ENCODE results near the gene CD14.
"Not testable (repeated sequence)": the region's sequence is repeated elsewhere in the genome, so short reads cannot be mapped to it uniquely, and the experiment has no call there.

The CD14 gene

DNA sequence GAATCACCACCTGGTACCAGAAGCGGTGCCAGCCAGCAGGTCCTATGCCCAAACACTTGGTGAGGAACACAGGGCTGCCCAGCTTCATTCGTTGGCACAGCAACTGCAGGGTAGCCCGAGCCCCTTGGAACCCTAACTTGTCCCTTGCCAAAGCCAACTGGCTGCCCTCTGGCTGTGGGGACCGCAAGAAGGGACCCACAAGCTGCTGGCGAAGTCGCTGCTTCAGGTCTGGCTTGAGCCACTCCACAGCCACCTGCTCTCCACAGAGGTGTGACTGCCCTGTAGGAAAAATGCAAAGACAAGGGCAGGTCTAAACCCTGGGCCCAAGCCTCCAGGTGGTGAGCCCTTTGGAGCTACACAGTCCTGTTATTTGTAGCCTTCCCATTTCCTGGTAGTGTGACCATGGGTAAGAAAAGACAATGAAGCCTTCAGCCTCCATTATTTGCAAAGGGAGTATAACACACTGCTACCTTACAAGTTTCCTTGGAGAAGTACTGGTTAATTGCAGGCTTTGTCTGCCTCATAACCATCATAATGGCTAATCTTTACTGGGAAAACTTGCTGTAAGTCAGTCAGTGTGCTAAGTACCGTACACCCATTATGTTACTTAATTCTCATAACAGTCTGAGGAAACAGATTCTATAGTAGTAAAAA, 38.6 kb upstream of the CD14 start:
- no peak overlapping the region for H3K27ac ChIP-seq
- TF ChIP-seq, protein P1, sequence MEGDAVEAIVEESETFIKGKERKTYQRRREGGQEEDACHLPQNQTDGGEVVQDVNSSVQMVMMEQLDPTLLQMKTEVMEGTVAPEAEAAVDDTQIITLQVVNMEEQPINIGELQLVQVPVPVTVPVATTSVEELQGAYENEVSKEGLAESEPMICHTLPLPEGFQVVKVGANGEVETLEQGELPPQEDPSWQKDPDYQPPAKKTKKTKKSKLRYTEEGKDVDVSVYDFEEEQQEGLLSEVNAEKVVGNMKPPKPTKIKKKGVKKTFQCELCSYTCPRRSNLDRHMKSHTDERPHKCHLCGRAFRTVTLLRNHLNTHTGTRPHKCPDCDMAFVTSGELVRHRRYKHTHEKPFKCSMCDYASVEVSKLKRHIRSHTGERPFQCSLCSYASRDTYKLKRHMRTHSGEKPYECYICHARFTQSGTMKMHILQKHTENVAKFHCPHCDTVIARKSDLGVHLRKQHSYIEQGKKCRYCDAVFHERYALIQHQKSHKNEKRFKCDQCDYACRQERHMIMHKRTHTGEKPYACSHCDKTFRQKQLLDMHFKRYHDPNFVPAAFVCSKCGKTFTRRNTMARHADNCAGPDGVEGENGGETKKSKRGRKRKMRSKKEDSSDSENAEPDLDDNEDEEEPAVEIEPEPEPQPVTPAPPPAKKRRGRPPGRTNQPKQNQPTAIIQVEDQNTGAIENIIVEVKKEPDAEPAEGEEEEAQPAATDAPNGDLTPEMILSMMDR (conservative IDR thresholded peaks at IDR 0.05) = no peak

DNA sequence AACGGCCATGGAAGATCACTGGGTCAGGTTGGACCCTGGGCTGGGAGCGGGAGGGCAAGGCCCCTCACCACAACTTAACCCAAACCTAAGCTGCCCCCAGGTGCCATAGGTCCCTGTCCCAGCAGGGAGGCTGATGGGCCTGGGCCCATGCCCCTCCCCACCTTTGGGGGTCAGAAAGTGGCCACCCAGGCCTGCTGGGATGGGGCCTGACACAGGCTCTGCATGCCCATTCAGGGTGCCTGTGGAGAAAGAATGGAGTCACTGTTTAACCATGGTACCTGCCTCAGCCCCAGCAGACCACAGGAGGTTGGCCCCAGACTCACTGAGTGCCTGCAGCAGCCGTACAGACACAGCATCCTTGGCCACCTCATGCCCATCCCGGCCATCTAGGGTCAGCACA, 38.1 kb upstream of the CD14 start:
- not testable (repeated sequence) for H3K27ac ChIP-seq

DNA sequence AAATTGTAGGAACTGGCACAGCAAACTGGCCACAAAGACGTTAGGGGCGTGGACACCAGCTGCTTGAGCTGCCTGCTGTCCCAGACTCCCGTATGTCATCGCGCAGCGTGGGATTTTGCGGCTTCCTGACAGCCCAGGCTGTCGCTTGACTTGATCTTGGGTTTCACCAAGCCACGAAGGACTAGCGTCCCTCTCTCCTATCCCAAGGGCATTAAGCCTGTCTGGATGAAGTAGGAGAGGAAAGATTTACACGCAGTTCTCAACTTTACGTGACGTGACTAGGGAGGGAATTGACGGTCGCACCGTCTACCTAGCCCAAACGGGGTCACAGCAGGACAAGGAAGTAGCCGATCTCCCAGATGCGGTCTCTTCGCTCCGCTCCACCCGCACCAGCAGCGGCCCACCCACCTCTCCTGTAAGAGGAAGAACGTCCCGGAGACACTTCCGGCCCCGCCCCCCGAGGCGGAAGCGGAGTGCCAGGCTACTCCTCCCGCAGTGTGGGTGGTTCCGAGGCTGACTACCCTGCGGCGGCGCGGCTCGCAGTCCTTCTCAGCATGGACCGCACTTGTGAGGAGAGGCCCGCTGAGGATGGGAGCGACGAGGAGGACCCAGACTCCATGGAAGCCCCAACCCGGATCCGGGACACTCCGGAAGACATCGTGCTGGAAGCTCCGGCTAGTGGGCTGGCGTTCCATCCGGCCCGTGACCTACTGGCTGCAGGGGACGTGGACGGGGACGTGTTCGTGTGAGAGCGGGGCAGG, 31.6 kb upstream of the CD14 start, which contains the start of gene WDR55:
WDR55 (plus strand) TSS at position 546 of the 761 bp plus-strand sequence; CDS start at position 555, 9 bp downstream.
- TF ChIP-seq, protein P1 (conservative IDR thresholded peaks at IDR 0.05) = no peak
- H3K27ac ChIP-seq = peak within 1 kb of the TSS; percentile 90

DNA sequence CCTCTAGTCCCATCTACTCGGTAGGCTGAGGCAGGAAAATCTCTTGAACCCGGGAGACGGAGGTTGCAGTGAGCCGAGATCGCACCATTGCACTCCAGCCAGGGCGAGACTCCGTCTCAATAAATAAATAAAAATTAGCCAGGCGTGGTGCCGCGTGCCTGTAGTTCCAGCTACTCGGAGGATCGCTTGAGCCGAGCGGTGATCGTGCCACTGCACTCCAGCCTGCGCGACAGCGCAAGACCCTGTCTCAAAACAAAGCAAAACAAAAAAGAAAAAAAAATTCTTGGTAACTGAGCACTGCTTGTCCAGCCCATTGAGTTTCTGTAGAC, 31.0 kb upstream of the CD14 start:
- TF ChIP-seq, protein P1 (conservative IDR thresholded peaks at IDR 0.05) = no peak
- H3K27ac ChIP-seq = peak overlapping the region; percentile 90

DNA sequence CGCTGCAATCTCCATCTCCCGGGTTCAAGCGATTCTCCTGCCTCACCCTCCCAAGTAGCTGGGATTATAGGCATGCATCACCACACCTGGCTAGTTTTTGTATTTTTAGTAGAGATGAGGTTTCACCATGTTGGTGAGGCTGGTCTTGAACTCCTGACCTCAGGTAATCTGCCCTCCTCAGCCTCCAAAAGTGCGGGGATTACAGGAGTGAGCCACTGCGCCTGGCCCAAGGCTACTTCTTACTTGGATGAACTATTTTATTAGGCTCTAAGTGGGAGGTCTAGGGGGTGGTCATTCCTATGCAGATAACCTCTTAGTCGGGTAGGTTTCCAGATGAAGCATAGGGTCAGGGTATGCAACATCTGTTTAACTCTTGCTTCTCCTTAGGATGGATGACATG, 27.4 kb upstream of the CD14 start:
- H3K27ac ChIP-seq = not testable (repeated sequence)

DNA sequence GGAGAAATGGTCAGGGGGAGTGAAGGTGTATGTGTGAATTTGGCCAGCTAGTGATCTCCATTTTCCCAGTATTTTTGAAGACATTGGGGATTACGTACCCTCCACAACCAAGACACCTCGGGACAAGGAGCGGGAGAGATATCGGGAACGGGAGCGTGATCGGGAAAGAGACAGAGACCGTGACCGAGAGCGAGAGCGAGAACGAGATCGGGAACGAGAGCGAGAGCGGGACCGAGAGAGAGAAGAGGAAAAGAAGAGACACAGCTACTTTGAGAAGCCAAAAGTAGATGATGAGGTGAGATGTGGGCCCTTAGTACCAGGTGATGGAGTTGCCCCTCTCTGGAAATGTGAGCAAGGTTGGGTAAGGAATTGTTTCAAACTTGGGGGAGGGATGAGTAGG, 25.9 kb upstream of the CD14 start:
- TF ChIP-seq, protein P1 (conservative IDR thresholded peaks at IDR 0.05) = no peak
- H3K27ac ChIP-seq = no peak overlapping the region

DNA sequence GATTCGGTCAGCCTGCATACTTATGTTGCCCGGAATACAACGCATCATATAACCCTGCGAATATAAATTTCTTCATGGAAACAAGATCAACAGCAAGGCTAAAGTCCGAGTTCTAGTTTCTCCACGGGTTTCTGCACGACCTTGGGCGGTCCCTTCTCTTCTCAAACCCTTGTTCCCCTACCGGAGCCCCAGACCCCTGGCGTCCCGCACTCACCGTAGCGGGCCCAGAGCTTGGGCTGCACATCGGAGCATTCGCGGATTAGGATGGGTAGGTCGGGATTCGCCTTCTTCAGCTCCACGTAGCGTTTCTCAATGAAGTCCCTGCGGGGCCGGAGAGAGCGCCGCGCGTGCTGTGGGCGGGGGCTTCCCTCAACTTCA, 14.1 kb upstream of the CD14 start:
- TF ChIP-seq, protein P1 (conservative IDR thresholded peaks at IDR 0.05) = no peak
- H3K27ac ChIP-seq = peak overlapping the region; percentile 80

DNA sequence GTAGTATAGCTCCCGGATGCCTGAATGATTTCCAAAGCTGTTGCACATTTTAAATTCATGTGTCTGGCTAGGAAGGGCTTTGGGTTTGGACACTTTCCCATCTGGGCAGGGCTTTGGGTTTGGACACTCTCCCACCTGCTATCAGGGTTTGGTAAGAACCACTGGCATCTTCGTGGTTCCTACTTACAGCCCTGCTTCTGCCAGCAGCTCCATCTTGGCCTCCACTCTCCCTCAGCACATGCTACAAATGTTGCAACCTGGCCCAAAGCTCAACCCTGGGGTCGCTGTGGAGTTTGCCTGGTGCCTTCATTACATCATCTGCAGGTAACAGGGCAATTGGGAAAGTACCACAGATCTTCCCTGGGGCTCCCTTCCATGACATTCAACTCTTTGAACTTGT, 9.7 kb upstream of the CD14 start:
- no peak overlapping the region for H3K27ac ChIP-seq
- TF ChIP-seq, protein P1 (conservative IDR thresholded peaks at IDR 0.05) = no peak

Measured in VCaP (cell line).